Measurements from ENCODE around the gene AK4. TPM values are rescaled to one million over a fixed set of nuclear protein-coding genes. Genes with fewer than 3 reads are reported as not detected.

AK4 gene
- total and polyA plus RNA-seq, 7 donors, result 9.7 to 74.1 (median 37.8) TPM

DNA sequence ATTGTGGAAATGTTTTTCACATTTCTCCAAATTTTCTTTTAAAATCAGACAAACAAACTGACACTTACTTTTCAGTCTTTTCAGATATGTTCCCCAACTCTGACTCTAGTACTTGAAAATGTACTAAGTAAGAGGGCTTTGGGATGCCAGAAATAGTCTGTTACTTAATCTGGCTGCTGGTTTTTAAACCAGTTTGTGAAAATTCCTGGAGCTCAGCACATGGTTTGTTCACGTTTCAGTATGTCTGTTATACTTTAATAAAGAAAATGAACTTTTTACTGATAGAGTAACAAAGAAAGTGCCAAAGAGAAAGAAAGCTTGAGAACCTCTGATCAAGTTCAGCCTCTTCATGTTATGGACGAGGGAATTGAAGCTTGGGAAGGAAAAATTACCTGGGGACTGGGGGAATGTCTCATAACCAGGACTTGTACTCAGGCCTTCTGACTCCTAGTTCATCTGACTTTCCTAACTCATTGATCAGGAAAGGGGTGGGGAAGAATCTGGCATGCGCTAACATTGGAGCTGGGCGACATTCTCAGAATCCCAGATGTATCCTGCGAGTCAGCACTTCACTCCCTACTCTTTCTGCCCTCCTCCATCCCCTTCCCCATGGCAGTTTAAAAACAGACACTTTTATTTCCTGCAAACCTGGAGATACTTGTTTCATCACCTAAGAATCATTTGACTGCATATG lies 130.5 kb downstream of the AK4 start:
- intact Hi-C loops (cut with DNase I), result no loop called here
- DNase-seq, result no peak
- Histone ChIP-seq H3K36me3 (no peaks in the 10 kb centered on the region), H3K4me3 (no peak overlapping the region), H3K27me3 (no peaks in the 10 kb centered on the region), H3K9me3 (no peaks in the 10 kb centered on the region), H3K4me1 (no peaks in the 10 kb centered on the region), H3K27ac (no peak overlapping the region)
- WGBS, 2 donors, result 75 to 79% methylated on average over 5 of the region's 5 CpGs
- no peak for TF ChIP-seq EP300 (IDR thresholded peaks at IDR 0.05)
- no peak for TF ChIP-seq POLR2AphosphoS5 (IDR thresholded peaks at IDR 0.05)
- TF ChIP-seq, protein P1, sequence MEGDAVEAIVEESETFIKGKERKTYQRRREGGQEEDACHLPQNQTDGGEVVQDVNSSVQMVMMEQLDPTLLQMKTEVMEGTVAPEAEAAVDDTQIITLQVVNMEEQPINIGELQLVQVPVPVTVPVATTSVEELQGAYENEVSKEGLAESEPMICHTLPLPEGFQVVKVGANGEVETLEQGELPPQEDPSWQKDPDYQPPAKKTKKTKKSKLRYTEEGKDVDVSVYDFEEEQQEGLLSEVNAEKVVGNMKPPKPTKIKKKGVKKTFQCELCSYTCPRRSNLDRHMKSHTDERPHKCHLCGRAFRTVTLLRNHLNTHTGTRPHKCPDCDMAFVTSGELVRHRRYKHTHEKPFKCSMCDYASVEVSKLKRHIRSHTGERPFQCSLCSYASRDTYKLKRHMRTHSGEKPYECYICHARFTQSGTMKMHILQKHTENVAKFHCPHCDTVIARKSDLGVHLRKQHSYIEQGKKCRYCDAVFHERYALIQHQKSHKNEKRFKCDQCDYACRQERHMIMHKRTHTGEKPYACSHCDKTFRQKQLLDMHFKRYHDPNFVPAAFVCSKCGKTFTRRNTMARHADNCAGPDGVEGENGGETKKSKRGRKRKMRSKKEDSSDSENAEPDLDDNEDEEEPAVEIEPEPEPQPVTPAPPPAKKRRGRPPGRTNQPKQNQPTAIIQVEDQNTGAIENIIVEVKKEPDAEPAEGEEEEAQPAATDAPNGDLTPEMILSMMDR (IDR thresholded peaks at IDR 0.05), result no peak
- TF ChIP-seq POLR2A (IDR thresholded peaks at IDR 0.05), result no peak

DNA sequence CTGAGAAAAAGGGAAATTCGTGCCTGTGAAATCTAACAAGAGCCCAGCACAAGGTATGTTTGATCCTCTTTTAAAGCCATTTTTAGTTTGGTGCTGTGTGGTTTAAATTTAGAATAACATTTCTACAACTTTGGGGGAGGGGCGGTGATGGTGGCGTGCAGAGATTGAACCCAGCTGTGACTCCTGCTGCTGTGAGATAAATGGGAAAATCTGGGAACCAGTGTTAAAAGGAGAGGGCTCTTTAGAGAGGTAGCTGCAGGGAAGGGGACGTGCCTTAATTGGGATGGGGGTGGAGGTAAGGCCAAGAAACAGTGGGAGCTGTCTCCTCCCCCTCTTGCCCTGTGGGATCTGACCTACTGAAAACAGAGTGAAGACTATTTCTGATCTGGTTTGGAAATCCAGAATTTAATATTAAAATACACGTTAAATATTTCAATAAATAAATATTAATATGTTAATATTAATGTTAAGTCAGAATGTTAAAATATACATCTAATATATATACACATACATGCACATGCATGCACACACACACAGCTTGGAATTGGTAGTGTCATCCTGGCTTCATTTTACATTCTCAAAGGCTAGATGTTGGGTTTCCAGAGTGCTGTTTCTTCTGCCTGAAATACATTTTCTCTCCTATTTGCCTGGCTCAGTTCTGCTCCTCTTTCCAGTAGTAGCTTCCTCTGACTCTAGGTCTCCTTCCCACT lies 131.2 kb downstream of the AK4 start:
- no peaks in the 10 kb centered on the region for H3K4me1 ChIP-seq
- 64 to 78% methylated on average over 5 of the region's 5 CpGs for WGBS, 2 donors
- H3K4me3 ChIP-seq, result no peak overlapping the region
- no peaks in the 10 kb centered on the region for H3K9me3 ChIP-seq
- H3K27ac ChIP-seq, result no peak overlapping the region
- no peak for DNase-seq
- intact Hi-C loops (cut with DNase I), result no loop called here
- TF ChIP-seq, protein P1 (IDR thresholded peaks at IDR 0.05), result no peak
- no peak for TF ChIP-seq POLR2A (IDR thresholded peaks at IDR 0.05)
- no peak for TF ChIP-seq EP300 (IDR thresholded peaks at IDR 0.05)
- no peak for TF ChIP-seq POLR2AphosphoS5 (IDR thresholded peaks at IDR 0.05)
- no peaks in the 10 kb centered on the region for H3K36me3 ChIP-seq
- no peaks in the 10 kb centered on the region for H3K27me3 ChIP-seq

Small RNAs within 50 kb of the gene (small RNA-seq; reads per million reads assigned to genes)
- 0 reads per million in 3 donors for gene RPS29P7

Other genes starting within 250 kb of the AK4 start
- 100 to 1,000 TPM in 3 of 4 donors, 10 to 100 TPM in 1; 99.6 to 143 (median 119) TPM for gene JAK1, start 181.7 kb upstream of the AK4 start, total RNA-seq
- 10 to 100 TPM; 43.8 to 58.8 (median 47.9) TPM for gene JAK1, start 181.7 kb upstream of the AK4 start, polyA plus RNA-seq
- gene DNAJC6, start 161.3 kb downstream of the AK4 start, total RNA-seq, result 1 to 10 TPM; 3.9 to 7.1 (median 5.8) TPM
- gene DNAJC6, start 161.3 kb downstream of the AK4 start, polyA plus RNA-seq, result 1 to 10 TPM in 1 of 3 donors, under 1 TPM in 2; 0.23 to 2.3 (median 0.60) TPM